ENCODE results near the gene PWP2.

DNA sequence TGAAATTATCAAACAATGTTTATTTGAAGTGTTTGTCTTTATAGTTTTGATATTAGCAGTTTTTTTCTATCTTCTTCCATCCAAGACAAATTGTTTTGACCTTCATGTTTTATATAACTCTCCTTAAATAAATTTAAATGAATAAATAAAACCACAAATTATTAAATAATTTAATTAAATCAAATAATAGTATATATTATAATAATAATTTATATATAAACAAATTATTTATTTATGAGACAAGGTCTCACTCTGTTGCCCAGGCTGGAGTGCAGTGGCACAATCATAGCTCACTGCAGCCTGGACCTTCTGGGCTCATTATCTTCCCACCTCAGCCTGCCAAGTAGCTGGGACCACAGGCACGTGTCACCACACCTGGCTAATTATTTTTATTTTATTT is 12.4 kb upstream of the PWP2 start:
- TF ChIP-seq, protein P1, sequence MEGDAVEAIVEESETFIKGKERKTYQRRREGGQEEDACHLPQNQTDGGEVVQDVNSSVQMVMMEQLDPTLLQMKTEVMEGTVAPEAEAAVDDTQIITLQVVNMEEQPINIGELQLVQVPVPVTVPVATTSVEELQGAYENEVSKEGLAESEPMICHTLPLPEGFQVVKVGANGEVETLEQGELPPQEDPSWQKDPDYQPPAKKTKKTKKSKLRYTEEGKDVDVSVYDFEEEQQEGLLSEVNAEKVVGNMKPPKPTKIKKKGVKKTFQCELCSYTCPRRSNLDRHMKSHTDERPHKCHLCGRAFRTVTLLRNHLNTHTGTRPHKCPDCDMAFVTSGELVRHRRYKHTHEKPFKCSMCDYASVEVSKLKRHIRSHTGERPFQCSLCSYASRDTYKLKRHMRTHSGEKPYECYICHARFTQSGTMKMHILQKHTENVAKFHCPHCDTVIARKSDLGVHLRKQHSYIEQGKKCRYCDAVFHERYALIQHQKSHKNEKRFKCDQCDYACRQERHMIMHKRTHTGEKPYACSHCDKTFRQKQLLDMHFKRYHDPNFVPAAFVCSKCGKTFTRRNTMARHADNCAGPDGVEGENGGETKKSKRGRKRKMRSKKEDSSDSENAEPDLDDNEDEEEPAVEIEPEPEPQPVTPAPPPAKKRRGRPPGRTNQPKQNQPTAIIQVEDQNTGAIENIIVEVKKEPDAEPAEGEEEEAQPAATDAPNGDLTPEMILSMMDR (IDR thresholded peaks at IDR 0.05; ENCODE audit: low read depth, low read length, poor library complexity, severe bottlenecking), result no peak
- no peak for TF ChIP-seq EZH2phosphoT487 (IDR thresholded peaks at IDR 0.05; ENCODE audit: borderline replicate concordance, low read length)

Data from DOHH2 (cell line).